G401.6 (cell line): Measurements from ENCODE around the gene ALPL.

Experiments used
- FAIRE-seq: peaks from 2 replicates; lab custom pipeline; 2012; peaks lifted over from hg19 to GRCh38; lab: Jason Lieb, UNC

ALPL gene

GRCh38 chr1:21530368-21531016, 21.3 kb downstream of the ALPL start:
- FAIRE-seq: no peak

GRCh38 chr1:21531241-21531640, 22.0 kb downstream of the ALPL start:
- no peak for FAIRE-seq

DNA sequence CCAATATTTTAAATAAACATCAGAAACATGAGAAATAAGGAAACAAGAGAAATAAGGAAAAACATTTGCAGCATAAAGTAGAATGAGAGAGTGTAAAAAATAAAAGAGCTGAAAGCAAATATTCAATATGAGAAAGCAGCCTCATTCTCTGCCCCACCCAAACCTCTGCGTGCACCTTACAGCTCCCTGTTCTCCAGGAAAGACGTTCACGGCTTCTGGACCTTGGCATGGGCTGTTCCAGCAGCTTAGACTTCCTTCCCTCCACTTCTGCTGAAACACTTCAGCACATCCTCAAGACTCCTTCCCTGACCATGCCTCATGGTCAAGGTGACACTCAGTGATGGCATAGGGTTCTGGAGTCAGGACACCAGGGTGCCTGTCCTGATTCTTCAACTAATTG, 23.3 kb downstream of the ALPL start:
- no peak for FAIRE-seq

DNA sequence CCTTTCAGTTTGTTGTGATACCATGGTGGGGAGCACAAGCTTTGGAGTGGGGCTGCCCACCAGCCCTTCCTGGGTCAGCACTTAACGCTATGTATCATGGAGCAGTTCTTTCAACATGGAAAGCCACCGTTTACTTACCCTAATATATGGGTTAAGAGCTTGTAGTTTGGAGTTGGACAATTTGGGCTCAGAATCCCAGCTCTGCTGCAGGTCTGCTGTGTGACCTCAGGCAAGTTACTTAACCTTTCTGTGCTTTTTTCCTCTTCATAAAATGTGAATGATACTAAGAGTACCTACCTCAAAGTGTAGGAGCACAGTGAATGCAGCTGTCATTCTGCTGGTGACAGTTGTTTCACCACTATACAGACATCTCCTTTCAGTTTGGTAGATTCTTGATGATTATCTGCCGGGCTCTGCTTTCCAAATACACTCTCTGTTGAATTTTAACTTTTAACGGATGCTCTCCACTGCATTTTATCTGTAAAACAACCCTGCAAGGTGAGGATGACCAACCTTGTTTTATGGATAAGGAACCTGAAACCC, 23.8 kb downstream of the ALPL start:
- FAIRE-seq: no peak

GRCh38 chr1:21534146-21534545, 24.9 kb downstream of the ALPL start:
- no peak for FAIRE-seq

DNA sequence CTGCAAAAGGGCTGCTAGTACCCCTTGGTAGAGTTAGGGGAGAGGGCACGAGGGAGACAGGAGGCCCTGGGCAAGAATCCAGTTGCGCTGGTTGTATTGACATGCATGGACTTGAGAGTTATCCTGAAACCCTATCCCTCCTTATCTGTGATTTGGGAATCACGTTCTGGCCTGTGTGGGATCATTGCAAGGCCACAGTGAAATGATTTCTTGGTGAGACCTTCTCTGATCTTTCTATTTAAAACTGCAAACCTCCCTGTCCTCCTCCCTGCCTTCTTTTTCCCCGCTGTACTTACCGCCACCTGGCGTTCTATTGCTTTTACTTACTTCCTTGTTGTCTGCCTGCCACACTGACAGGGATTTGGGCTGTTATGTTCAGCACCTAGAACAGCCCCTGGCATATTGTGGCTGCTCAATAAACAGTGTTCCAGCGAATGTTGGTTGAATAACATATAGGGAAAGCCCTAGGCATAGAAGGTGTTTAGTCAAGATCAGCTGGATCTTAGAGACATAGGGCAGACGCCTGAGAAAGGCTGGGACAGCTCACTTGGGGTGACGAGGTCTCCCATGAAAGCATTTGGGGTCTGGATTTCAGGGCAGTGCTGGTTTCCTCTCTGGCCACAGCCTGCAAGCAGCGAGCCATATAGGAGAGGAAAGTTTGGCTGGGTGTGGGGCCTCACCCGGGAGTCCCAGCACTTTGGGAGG, 25.6 kb downstream of the ALPL start:
- FAIRE-seq: peak; percentile 89

DNA sequence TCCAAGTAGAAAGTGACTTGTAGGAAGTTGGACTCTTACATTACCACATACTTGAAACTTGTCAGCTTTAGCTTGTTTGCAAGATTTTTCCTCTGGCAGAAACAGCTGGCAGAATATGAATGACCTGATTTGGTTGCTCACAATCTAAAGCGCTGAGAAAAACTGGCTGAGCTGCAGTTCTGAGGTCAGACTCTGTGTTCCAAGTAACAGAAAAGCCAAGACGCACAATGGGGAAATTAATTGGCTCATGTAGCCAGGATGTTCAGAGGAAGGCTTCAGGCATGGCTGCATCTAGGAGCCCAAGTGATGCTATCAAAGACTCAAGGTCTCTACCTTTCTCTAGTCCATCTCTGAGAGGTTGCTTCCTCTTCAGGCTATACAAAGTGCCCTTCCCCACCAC, 27.0 kb downstream of the ALPL start:
- FAIRE-seq: no peak

DNA sequence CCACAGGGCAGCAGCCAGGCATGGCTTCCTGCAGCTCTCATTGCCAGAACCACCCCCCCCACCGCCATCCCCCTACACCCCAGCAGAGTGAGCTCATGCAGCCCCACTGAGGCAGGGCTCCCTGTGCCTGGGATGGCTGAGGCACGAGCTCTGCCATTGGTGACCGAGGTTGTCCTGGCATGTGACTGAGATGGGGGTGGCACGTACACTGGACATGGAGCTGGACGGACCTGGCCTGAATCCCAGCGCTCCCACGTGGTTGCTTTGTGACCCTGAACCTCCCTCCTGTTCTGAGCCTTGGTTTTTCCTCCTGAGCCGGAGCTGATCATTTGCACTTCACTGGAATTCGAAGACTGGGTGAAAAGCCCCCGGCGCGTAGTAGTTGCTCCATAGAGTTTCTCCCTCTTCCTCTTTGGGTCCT, 28.3 kb downstream of the ALPL start:
- no peak for FAIRE-seq

- no peak for FAIRE-seq
Observed at GRCh38 chr1:21537932-21538630, 28.9 kb downstream of the ALPL start.

DNA sequence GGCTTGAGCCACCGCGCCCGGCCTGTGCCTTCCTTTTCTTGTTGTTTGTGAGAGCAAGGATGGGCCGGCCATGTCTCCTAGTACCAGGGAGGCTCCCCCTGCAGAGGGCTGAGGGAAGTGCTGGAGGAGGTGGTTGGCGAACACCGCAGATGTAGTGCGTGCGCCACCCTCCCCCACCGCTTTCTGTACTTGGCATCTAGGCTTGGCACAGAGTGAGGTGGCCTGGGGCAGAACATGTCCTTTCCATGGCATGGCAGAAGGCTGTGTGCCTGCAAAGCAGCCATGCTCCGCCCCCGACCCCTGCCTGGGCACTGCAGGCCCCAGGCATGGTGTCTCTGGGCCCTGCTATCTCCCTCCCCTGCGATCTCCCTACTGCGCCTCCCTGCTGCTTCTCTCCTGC, 30.7 kb downstream of the ALPL start:
- no peak for FAIRE-seq

DNA sequence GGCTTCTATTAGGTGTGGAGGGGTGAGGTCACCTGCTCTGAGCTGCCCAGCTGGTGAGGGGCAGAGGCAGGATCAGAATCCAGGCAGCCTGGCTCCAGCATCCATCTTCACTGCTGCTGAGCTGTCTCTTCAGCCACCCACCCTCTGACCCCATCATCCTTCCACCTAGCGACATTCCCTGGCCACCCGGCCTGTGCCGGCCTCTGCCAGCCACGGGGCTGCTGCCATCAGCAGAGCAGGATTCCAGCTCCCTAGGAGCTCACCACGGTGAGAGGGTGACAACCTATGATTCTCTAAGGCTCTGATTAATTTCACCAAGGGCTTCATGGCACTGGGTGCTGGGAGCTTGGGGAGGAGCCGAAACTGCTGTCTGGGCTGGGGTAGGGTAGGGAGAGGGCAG, 32.1 kb downstream of the ALPL start:
- FAIRE-seq: no peak

GRCh38 chr1:21541835-21542234, 32.6 kb downstream of the ALPL start:
- no peak for FAIRE-seq

DNA sequence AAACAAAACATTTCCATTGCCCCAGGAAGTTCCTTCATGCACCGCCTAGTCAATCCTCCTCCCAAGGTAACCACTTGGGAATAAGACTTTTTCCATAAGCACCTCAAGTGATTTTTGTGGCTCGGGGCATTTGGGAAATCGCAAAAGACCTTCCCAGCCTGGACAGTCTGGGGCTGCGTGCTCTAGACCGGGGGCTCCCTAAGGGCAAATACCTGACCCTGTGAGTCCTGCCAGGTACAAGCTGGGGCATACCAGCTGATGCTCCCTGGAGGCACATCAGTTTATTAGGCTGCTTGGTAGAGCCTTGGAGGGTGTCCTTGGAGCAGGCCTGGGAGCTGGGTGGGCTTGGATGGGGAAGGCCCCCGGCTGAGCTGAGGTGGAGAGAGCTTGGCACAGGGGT, 34.4 kb downstream of the ALPL start:
- no peak for FAIRE-seq

- no peak for FAIRE-seq
Observed at GRCh38 chr1:21544095-21544494, 34.9 kb downstream of the ALPL start.

GRCh38 chr1:21546122-21546825, 37.1 kb downstream of the ALPL start:
- no peak for FAIRE-seq

DNA sequence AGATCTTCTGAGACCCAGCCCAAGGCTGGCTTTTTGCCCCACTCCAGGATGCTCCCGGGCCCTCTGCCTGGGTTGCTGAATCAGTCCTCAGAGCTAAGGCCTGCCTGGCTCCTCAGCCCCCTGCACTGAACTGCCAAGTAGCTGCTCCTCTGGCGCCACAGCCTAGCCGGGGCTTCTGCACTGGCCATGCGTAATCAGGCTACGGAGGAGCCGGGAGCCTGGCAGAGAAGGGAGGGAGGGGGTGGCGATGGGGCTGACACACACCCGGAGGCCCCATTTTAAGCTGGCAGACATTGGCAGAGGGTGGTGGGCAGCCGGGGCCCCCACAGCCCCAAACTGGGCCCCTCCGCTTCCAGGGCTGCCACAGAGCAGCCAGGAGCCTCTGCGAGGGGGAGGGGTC, 38.7 kb downstream of the ALPL start:
- no peak for FAIRE-seq

DNA sequence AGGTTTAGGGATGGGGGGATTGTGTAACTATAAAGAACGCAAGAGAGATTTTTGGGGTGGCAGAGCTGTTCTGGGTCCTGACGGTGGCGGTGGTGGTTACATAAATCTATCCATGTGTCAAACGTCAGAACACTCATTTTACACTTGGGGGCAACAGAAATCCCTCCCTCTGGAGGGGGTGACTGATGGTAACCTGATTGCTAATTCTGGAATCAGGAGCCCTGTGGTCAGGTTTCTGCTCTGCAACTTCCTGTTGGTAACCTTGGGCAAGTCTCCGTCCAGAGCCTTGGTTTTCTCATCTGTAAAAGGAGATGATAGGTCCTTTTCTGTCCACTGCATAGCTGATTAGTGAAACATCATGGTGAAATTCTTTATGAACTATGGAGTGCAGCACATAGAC, 40.9 kb downstream of the ALPL start:
- no peak for FAIRE-seq

DNA sequence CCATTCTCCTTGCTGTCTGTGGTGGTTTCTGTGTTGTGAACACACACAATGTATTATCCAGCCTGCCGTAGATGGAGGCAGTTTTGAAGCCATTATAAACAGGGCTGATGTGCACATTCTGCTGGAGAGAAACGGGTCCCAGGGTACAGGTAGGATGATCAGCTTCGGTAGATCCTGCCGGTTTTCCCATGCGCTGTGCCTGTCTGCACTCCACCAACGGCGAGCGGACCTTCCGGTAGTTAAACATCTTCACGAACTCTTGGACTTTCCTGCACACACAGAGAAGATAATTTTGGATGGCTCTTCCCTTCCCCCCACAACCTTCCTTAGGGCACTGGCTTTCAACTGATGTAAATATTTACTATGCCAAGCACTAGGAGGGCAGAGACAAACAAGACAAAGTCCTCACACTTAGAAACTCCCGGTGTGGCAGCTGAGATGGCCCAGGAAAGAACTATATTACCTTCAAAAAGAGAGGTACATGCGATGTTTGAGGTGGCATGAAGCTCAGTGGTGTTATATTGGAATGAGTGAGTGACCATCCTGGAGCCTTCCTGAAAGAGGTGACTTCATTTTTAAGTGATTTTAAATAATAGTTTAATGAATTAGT, 41.7 kb downstream of the ALPL start:
- FAIRE-seq: no peak

- no peak for FAIRE-seq
Observed at GRCh38 chr1:21552715-21553114, 43.5 kb downstream of the ALPL start.

DNA sequence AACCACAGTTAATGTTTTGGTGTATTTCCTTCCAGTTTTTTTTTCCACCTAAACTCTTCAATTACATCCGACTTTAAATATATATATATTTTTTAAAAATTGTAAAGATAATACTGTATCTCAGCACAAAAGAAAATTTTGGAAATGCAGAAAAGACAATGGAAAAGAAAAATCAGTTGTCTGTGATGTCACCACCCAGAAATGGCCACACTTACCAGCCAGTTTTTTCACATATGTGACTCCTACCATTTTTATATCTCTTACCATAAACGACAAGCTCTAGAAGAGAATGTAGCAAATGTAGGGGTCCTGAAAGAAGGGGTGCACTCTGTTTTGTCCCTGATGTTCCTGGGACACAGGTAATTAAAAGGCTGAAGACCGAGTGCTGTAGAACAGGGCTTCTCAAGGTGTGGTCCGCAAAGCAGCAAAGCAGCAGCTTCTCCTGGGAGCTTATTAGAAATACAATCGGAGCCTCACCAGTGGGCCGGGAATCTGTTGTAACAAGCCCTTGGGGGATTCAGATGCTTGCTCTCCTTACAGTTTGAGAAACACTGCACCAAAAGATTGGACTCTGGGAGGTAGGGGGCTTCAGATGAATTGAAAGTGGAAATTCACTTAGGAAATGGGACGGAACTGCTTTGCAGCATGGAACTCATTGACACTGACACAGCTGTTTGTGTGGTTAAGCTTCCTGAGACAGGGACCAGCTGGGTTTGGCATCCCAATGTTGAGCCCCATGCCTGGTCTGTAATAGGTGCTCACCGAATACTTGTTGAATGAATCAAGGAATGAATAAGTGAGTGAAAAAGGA, 44.1 kb downstream of the ALPL start:
- no peak for FAIRE-seq

DNA sequence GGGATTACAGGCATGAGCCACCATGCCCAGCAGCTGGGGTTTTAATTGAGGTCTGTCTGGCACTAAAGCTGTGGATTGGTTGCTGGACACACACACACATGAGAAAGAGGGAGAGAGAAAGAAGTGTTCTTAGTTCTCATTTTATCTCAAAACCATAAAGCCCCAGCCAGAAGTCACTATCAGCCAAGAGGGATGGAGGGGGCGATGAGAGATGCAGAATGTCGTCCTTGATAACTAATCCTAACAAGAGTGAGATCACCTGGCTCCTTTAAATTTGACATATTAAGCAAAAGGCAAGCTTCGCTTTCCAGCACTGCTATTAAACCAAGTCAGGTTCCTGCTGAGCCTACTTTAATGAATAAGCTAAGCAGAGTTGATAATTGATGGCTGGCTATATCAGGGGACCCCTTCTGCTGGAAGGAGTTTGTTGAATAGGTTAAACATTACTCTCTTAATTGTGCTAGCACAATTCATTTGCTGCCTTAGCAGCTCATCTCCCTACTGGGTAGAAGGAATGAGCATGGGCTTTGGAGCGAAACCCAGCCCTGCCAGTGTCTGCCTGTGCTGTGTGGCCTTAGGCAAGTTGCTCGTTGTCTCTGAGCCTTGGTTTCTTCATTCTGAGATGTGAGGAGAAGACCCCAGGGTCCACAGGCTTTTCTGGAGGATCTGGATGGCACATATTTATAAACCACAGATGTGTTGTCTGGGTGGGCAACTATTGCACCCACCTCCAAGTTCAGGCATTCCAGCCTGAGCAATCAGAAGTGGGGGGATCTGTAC, 50.8 kb downstream of the ALPL start:
- FAIRE-seq: no peak
